Fibroblast of skin of abdomen (primary cell): ENCODE results near the gene METTL14.
A peak's percentile ranks its signal among the peaks of the same experiment; 100 is the strongest.

Experiments used
- DNase-seq: peaks from one replicate; pipeline ENCODE4 v3.0.0-alpha.2; 2013

The METTL14 gene

DNA sequence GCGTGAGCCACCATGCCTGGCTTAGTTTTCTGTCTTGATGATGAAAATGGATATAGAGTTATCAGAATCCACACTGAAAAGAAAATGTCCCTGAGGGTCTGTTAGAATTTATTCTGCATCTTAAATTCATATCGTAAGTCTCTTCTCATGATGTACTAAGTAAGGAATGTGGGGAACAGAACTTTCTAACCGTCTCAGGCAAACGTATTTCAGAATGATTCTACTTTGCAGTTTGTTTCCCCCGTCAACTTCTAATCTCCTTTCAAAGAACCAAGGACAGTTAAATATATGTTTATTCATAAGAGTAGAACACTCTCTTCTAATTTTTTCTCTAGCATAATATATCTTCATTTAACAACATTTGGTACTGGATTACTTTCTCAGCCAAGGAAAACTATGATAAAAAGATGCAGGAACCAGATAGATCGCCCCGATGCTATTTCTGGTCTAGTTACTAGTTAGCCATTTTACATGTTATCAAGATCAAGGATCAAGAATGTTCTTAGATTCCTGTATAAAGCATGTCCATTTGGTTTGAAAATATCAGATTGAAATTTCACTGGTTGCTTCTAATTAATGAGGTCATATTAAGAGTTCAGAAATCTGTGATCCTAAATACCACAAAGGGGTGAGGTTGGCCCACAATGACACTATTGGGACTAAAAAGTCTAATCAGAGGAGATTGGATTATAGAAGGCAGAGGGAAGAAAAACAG lies 49.5 kb downstream of the METTL14 start:
- DNase-seq = no peak

- DNase-seq = no peak
These were observed 51.7 kb downstream of the METTL14 start for GRCh38 chr4:118736900-118737299.

GRCh38 chr4:118738090-118738489 lies 52.9 kb downstream of the METTL14 start:
- DNase-seq = no peak

DNA sequence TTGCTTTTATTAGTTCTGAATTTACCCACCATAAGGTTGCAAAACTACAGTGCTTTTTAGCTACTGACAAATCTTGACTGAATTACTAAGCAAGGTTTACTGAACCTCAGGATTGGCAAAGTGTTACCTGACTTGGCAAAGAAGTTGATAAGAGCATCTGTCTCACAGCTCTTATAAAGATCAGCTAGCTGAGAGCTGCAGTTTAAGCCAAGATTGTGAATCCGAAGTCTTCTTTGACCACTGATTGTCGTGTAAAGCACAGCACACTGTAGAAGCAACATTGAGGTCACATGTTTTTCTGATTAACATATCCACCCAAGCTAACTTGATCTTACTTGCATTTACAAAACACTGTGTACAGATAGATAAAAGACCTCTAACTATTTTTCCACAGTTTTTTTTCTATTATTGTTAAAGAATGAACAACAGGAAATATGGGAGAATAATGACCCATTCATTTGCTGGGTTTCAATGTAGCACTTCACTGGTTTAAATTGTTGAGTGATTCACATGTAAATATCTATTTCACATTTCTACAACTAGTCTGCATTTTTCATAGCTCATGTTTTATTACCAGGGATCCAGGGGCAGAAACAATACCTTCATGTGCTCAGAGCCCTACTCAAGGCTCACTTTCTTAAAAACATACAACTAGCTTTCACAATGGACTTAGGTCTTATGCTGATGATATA lies 54.0 kb downstream of the METTL14 start:
- no peak for DNase-seq

DNA sequence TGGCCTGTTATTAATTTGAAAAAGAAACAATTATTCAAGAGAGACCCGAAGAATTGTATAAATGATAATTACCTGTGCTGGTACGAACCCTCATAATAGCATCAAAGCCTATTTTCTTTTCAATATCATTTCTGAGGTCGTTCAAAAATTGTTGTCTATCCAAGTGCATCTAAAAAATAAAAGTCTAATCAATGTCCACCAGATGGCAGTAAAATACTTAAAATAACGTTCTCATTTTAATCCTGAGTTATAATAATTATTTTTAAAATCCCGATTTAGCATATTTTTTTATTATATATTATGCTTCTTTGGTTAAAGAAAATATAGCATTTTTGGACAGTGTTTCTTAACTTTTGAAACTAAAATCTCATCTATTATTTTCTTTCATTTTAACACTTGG lies 55.7 kb downstream of the METTL14 start:
- DNase-seq = no peak

GRCh38 chr4:118741301-118741855 lies 56.2 kb downstream of the METTL14 start:
- DNase-seq = peak; percentile 31

DNA sequence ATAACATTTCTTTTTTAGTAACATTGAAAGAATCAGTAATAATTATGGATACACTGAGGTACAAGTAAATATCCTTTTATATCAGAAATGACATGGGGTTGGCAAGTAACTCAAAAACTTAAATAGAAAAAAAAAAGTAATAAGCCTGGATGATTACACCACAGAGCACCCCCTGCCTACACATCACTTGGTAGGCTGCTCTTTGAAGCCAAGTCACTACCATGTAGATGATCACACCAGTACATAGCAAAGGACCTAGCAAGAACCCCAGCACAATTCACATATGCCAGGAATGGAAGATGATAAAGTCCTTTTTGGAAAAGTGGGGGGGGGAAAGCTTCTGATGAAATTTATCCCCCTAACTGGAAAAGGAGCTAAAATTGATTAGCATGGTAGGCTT lies 56.9 kb downstream of the METTL14 start:
- no peak for DNase-seq

DNA sequence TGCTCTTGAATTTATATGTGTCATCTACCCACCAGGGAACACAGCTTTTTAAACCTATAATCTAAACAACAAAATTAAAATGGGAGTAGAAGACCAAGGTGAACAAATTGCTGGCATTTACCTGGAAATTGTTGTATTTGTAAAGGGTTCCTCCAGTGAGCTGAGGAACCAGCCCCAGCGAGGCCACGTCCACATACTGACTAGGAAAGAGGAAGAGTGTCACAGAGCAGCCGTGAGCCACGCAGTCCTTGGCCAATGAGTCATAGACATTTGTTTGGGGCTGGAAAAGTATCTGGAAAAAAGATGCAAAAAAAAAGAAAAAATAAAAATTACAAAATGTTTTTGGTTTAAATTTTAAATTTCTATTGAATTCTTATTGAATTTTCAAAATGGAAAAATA lies 58.7 kb downstream of the METTL14 start:
- DNase-seq = no peak

GRCh38 chr4:118745357-118745756 lies 60.2 kb downstream of the METTL14 start:
- DNase-seq = no peak

- DNase-seq = no peak
These were observed 61.2 kb downstream of the METTL14 start for GRCh38 chr4:118746251-118746919.

DNA sequence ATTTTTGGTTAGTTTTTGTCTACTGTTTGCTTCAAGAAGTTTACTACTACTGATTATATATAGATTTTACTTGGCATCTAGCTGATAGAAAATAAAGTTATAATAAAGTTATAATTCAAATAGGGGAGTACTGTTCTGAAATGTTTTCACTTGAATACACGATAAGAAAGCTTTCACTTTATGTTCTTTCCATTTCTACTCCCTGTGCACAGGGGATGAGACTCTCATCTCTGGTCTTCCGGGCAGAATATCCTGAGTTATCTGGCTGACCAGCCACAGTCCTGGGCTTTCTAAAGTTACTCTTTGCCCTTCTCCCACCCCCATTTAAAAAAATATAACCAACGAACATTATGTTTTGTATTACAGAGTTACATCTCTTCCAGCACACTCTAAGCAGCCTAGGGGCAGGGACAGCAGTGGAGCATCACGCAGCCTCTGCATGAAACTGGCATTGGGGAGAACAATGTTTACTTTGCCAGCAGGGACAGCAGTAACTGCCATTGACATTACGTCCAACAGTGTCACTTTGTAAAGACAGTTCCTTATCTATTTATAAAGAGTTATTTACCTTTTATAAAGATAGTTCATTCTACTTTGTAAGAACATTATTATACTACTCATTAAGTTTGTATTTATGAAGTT lies 64.3 kb downstream of the METTL14 start:
- no peak for DNase-seq

- DNase-seq = peak; percentile 80
These were observed 66.6 kb downstream of the METTL14 start for GRCh38 chr4:118751629-118752323.

DNA sequence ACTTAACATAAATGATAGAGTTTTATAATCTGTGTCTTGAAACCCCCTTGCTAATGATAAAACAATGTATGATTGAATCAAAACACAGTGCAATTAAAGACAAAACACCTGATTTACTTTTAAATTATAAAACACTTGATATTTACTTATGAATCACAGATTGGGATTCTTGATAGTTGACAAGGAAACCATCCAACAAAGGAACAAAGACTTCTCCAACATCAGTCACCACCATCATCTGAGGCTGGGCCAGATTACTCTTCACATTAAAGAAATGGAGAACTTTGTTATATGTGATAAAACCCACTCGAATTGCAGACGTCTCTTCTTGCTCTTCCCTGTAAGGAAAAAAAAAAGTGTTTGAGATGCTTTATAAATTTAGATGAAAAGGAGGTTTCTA lies 67.4 kb downstream of the METTL14 start:
- no peak for DNase-seq

DNA sequence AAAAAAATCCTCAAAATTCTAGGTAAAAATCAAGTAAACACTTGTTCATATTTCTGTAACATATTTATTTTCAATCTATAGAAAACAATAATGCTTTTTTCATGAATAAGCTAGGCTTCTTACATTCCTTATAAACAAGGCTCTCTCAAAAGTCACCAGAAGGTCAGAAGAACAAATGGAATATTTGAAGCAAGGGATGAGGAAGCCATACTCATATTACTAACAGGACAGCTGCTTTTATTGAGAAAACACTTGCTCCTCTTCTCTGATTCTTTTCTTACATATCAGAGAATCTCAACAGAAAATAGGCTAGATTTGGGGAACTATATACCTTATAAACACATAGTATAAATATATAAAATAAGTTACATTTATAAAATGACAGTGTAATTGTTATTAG lies 67.9 kb downstream of the METTL14 start:
- no peak for DNase-seq

GRCh38 chr4:118753685-118754084 lies 68.5 kb downstream of the METTL14 start:
- no peak for DNase-seq

DNA sequence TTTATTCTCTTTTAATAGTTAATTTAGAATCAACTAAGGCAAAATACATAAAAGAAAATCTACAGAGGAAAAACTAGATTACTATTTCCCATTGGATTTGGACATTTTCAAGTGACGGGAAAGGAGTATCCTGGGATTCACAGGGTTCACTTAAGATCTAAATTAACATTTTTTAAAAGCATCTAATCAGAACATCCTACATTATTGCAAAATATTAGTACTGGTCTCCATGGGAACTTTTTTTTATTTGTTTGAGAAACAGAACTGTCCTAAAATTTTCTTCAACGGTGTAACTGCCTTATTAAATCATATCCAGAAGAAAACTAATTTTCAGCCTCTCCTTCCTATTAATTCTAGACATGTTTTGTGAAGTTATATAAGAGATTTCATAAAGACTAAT lies 69.7 kb downstream of the METTL14 start:
- no peak for DNase-seq

- DNase-seq = no peak
These were observed 70.4 kb downstream of the METTL14 start for GRCh38 chr4:118755438-118756226.

DNA sequence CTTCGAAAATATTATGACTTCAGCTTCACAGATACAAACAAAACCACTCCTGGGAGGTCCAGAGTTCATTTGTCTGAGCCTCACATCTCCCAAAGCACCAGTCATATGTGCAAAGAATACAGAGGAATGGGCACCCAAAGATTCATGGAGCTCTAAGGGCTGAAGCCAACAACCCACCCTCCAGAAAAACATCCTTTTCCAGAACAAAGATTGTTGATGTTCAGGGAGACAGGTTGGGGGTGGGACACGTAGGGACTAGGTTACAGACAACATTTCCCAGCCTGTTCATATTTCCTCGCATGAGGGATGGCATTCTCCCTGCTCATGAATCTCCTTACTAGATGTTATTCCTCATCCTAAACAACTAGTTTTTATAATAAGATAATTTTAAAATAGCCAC lies 71.2 kb downstream of the METTL14 start:
- DNase-seq = no peak

- DNase-seq = no peak
These were observed 71.8 kb downstream of the METTL14 start for GRCh38 chr4:118756958-118757357.

- peak; percentile 44 for DNase-seq
These were observed 72.6 kb downstream of the METTL14 start for GRCh38 chr4:118757761-118758251.

GRCh38 chr4:118758293-118758692 lies 73.1 kb downstream of the METTL14 start:
- peak; percentile 60 for DNase-seq
